RPMI8226 (cell line): Measurements from ENCODE around the gene LYPD4.
A peak's percentile ranks its signal among the peaks of the same experiment; 100 is the strongest.
"Not testable (repeated sequence)": the region's sequence is repeated elsewhere in the genome, so short reads cannot be mapped to it uniquely, and the experiment has no call there.

Source experiments
- DNase-seq: peaks from one replicate; pipeline ENCODE4 v3.0.0-alpha.2; 2015

The LYPD4 gene

GRCh38 chr19:41796362-41796761 is 48.1 kb downstream of the LYPD4 start, which contains the start of gene CEACAM3:
Gene CEACAM3, plus strand, starts transcription at chr19:41796587. Its CDS starts 91 bp downstream, at chr19:41796678.
- no peak for DNase-seq

GRCh38 chr19:41795031-41795461 is 49.4 kb downstream of the LYPD4 start:
- DNase-seq, result peak; percentile 60

GRCh38 chr19:41793414-41793727 is 51.1 kb downstream of the LYPD4 start:
- no peak for DNase-seq

DNA sequence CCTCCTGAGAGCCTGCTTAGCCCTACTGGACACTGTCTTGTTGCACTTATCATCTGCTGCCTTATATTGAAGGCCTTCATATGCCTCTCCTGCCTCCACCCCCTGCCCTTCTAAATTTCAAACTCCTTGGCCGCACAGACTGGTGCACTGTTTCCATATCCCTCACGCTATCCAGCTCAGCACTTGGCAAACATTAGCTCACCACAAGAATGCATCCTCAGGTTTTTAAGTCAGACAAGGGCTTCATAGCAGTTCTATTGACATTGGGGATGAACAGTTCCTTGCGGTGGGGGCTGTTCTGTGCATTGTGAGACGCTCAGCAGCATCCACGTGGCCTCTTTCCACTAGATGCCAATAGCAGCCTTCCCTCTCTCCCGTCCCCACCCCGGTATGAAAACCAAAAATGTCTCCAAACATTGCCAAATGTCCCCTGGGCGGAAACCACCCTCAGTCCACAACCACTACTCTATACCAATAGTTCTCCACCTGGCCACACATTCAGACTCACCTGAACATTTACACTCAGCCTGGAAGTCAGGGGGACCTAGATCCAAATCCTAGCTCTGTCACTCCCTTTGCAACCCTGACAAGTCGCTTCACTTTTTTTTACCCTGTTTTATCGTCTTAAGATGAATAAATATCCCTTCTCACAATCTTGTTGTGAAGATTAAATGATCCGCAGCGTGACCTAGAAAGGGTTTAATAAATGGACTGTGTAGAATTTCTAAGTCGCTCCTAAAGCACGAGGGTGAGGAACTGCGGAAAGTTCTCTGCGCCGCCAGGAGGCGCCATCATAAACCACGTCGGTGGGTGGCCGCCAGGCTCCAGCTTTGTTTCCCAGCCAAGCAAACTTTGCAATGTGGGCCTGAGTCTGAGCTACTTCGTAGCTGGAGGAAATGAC is 51.7 kb downstream of the LYPD4 start:
- peak; percentile 70 for DNase-seq

GRCh38 chr19:41789053-41789452 is 55.4 kb downstream of the LYPD4 start:
- DNase-seq, result not testable (repeated sequence)

- not testable (repeated sequence) for DNase-seq
Observed at GRCh38 chr19:41788518-41788917, 56.0 kb downstream of the LYPD4 start.
